Pancreas (tissue), 10 donors: ENCODE data around the gene CHPF. TPM values are rescaled to one million over a fixed set of nuclear protein-coding genes. Genes with fewer than 3 reads are reported as not detected.

Source experiments
- ATAC-seq, 4 donors: fragments of 200-7000 bp; cut with Tn5 transposase; one replicate each; pipeline versions ENCODE4 v1.8.0 to v1.9.1; 2020; ENCODE audit warnings: mild to moderate bottlenecking in 4 of 4, moderate library complexity in 4 of 4
- DNase-seq, 6 donors: peaks; one replicate each; pipeline ENCODE4 v3.0.0-alpha.2; 2020
- FAIRE-seq: peaks from 2 replicates; lab custom pipeline; 2012; peaks lifted over from hg19 to GRCh38; lab: Jason Lieb, UNC
- H3K27ac ChIP-seq, 4 donors: fragments of 200-600 bp; sonication (generic); 1 replicate in 3 of 4; 2 replicates in 1 of 4; pipeline versions ENCODE4 v1.5.0 to v1.8.0; 2020
- H3K27me3 ChIP-seq, 4 donors: fragments of 200-600 bp; one replicate each; pipeline ENCODE4 v1.8.0; 2021
- H3K36me3 ChIP-seq, 3 donors: fragments of 200-600 bp; sonication (generic) in 1 of 3; one replicate each; pipeline versions ENCODE4 v1.5.0 to v1.8.0; 2020 to 2021
- H3K4me1 ChIP-seq, 3 donors: fragments of 200-600 bp; one replicate each; pipeline ENCODE4 v1.8.0; 2021
- H3K4me3 ChIP-seq, 4 donors: fragments of 200-600 bp; sonication (generic) in 2 of 4; one replicate each; pipeline versions ENCODE4 v1.5.0 to v1.8.0; 2020 to 2021
- H3K9me3 ChIP-seq, 4 donors: fragments of 200-600 bp; one replicate each; pipeline ENCODE4 v1.8.0; 2021
- CTCF ChIP-seq, 4 donors: fragments of 200-600 bp; sonication (generic) in 3 of 4; IDR thresholded peaks; one replicate each; pipeline versions ENCODE4 v1.5.0 to v1.8.0; 2021; ENCODE audit warnings: antibody characterized with exemption in 4 of 4
- WGBS, 2 donors: extraction: QIAGEN DNeasy Blood & Tissue Kit; methylation state at CpG; one replicate each; pipeline ENCODE4 v1.1.7; 2013; 5-methylcytosine and 5-hydroxymethylcytosine counted together
- intact Hi-C, 3 donors: fragments of 100-400 bp; cut with DNase I; formaldehyde crosslinking; loops; one replicate each; pipeline versions ENCODE4 v1.11.1 to v1.14.2; 2022
- polyA plus RNA-seq, 2 donors: library from polyadenylated mRNA; stranded (reverse); fragments of 200-250 nt; gene quantifications; one replicate each; pipeline ENCODE4 v1.2.3, GENCODE V29; 2013
- total RNA-seq, 6 donors: library from RNA; stranded (reverse); fragmentation: NEBNext Ultra II Directional in 4 of 6; extraction: Animal tissue kit (Norgen Biotek cat#: 25700) in 4 of 6; gene quantifications; one replicate each; pipeline versions ENCODE4 v1.2.1 to v1.2.4, GENCODE V29; 2021 to 2023
- donor health status: healthy with polysubstance abuse.
- donor health status: DM: no; HTN: no; CAD: no; lungs with moderate emphysema.
- donor health status: DM: no; HTN: no; CAD: no.
- donor health status: control.
- donor health status: control.
- donor health status: Bipolar disorder and iron deficiency.
- donor health status: DM: yes; HTN: yes; CAD: no.
- donor health status: DM: no; HTN: no; CAD: no.
- donor health status: DM: no; HTN: no; CAD: no.
- donor health status: DM: yes; HTN: yes; CAD: no.

The CHPF gene
- total and polyA plus RNA-seq, 8 donors, result 55.1 to 105 (median 68.5) TPM

GRCh38 chr2:219521066-219521880, 22.3 kb downstream of the CHPF start:
- intact Hi-C loops, result no loop called here
- Histone ChIP-seq H3K27me3 (peaks cover 0 to 19% (median 0%) of the 10 kb centered on the region in 4 donors), H3K36me3 (no peaks in the 10 kb centered on the region), H3K27ac (no peak overlapping the region), H3K4me3 (no peak overlapping the region), H3K9me3 (no peaks in the 10 kb centered on the region), H3K4me1 (no peaks in the 10 kb centered on the region)
- WGBS, 2 donors, result 12 to 14% methylated on average over 14 of the region's 14 CpGs
- peak in 3 of 4 donors; percentile 21 to 31 (median 23) for TF ChIP-seq CTCF (IDR thresholded peaks at IDR 0.05)
- peak in 2 of 6 donors; percentile 46 to 68 for DNase-seq
- no peak for FAIRE-seq
- ATAC-seq, result peak; percentile 66 to 84 (median 70)

GRCh38 chr2:219520079-219520478, 23.5 kb downstream of the CHPF start:
- FAIRE-seq, result no peak
- intact Hi-C loops, result no loop called here
- Histone ChIP-seq H3K9me3 (no peaks in the 10 kb centered on the region), H3K36me3 (no peaks in the 10 kb centered on the region), H3K4me3 (no peak overlapping the region), H3K27ac (no peak overlapping the region), H3K4me1 (no peaks in the 10 kb centered on the region), H3K27me3 (peaks cover 0 to 19% (median 0%) of the 10 kb centered on the region in 4 donors)
- WGBS, 2 donors, result 59 to 67% methylated on average over 8 of the region's 8 CpGs
- ATAC-seq, result no peak
- DNase-seq, result peak in 1 of 6 donors; percentile 51
- no peak for TF ChIP-seq CTCF (IDR thresholded peaks at IDR 0.05)

GRCh38 chr2:219519526-219519916, 24.1 kb downstream of the CHPF start:
- ATAC-seq (no peak), FAIRE-seq (no peak), DNase-seq (no peak)
- Histone ChIP-seq H3K36me3 (no peaks in the 10 kb centered on the region), H3K4me1 (no peaks in the 10 kb centered on the region), H3K27me3 (peaks cover 0 to 16% (median 0%) of the 10 kb centered on the region in 4 donors), H3K4me3 (no peak overlapping the region), H3K9me3 (no peaks in the 10 kb centered on the region), H3K27ac (no peak overlapping the region)
- WGBS, 2 donors, result 80 to 93% methylated on average over 9 of the region's 9 CpGs
- intact Hi-C loops, result no loop called here
- no peak for TF ChIP-seq CTCF (IDR thresholded peaks at IDR 0.05)

GRCh38 chr2:219517954-219518778, 25.4 kb downstream of the CHPF start:
- 52 to 62% methylated on average over 10 of the region's 10 CpGs for WGBS, 2 donors
- H3K27ac ChIP-seq, result no peak overlapping the region
- H3K27me3 ChIP-seq, result peaks cover 0 to 2% (median 0%) of the 10 kb centered on the region in 4 donors
- DNase-seq (no peak), FAIRE-seq (no peak), ATAC-seq (no peak)
- H3K4me3 ChIP-seq, result no peak overlapping the region
- H3K9me3 ChIP-seq, result no peaks in the 10 kb centered on the region
- TF ChIP-seq CTCF (IDR thresholded peaks at IDR 0.05), result no peak
- no peaks in the 10 kb centered on the region for H3K36me3 ChIP-seq
- intact Hi-C loops, result no loop called here
- H3K4me1 ChIP-seq, result no peaks in the 10 kb centered on the region
